HUES48 (cell line): Measurements from ENCODE around the gene GJC1.
A peak's percentile ranks its signal among the peaks of the same experiment; 100 is the strongest.

Experiments used
- H3K27ac ChIP-seq: one replicate; pipeline ENCODE4 v1.7.0; 2013; ENCODE audit warnings: low read depth, low read length, inconsistent platforms
- H3K27me3 ChIP-seq: 2 replicates; pipeline ENCODE4 v1.6.1; 2013; ENCODE audit warnings: mild to moderate bottlenecking, low read length; ENCODE audit not compliant: control insufficient read depth, insufficient read depth
- H3K36me3 ChIP-seq: 2 replicates; pipeline ENCODE4 v1.6.1; 2013; ENCODE audit warnings: low read length; ENCODE audit not compliant: control insufficient read depth, insufficient read depth
- H3K4me1 ChIP-seq: 2 replicates; pipeline ENCODE4 v1.6.1; 2013; ENCODE audit warnings: mild to moderate bottlenecking, low read length; ENCODE audit not compliant: control insufficient read depth, insufficient read depth
- H3K4me3 ChIP-seq: 2 replicates; pipeline ENCODE4 v1.5.1; 2013; ENCODE audit warnings: mild to moderate bottlenecking, low read depth, low read length
- H3K9ac ChIP-seq: 2 replicates; pipeline ENCODE4 v1.6.1; 2013; ENCODE audit warnings: mild to moderate bottlenecking, low read depth, low read length, moderate library complexity
- H3K9me3 ChIP-seq: 2 replicates; pipeline ENCODE4 v1.6.1; 2013; ENCODE audit warnings: low read length; ENCODE audit not compliant: control insufficient read depth, insufficient read depth

The GJC1 gene

GRCh38 chr17:44766409-44767038 lies 63.6 kb downstream of the GJC1 start:
- Histone ChIP-seq H3K4me3 (no peak overlapping the region), H3K36me3 (no peaks in the 10 kb centered on the region), H3K27me3 (peaks cover 4% of the 10 kb centered on the region; the same call in 1 of the 2 replicates), H3K27ac (no peak overlapping the region), H3K4me1 (peaks cover 5% of the 10 kb centered on the region; the same call in 1 of the 2 replicates), H3K9ac (no peak overlapping the region), H3K9me3 (no peaks in the 10 kb centered on the region)

DNA sequence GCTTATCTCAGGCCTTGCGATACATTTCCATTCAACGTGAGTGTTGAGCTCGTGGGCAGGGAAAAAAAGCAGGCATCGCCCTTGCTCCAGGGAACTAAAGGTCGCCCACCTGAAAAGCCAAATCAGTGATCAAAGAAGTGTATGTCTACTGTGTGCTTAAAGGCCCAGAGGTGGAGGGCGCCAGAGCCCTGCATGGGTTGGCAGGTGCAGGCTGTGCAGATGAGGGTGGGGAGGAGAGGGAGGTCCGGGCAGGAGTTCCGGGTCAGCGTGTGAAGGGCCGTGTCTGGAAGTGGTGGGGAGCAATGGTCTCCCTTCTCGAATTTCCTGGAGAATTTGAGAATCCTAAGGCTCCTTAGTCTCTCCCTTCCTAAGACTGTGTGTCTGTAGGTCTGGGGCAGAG lies 64.1 kb downstream of the GJC1 start:
- no peak overlapping the region for H3K9ac ChIP-seq
- H3K27me3 ChIP-seq, result peaks cover 4% of the 10 kb centered on the region; the same call in 1 of the 2 replicates
- H3K4me3 ChIP-seq, result no peak overlapping the region
- H3K27ac ChIP-seq, result no peak overlapping the region
- no peaks in the 10 kb centered on the region for H3K36me3 ChIP-seq
- no peaks in the 10 kb centered on the region for H3K9me3 ChIP-seq
- peaks cover 5% of the 10 kb centered on the region; the same call in 1 of the 2 replicates for H3K4me1 ChIP-seq

DNA sequence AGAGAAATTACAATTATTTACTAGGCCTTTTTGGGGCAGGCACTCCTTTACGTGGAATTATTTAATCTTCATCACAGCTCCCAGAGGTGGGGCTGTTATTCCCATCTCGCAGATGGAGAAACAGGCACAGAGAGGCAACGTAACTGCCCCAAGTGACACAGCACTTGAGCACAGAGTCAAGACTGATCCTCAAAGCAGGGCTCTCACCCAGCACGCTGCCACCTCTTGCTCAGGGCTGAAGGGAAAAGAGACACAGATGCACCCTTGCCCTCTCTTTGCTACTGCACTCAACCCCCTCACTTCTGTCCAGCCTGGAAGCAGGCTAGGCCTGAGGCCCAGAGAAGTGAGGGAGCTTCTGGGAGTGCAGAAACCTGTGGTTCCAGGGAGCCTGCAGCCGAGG lies 66.9 kb downstream of the GJC1 start:
- Histone ChIP-seq H3K36me3 (no peaks in the 10 kb centered on the region), H3K9me3 (no peaks in the 10 kb centered on the region), H3K4me1 (peaks cover 5% of the 10 kb centered on the region; the same call in 1 of the 2 replicates), H3K27ac (no peak overlapping the region), H3K27me3 (peaks cover 24% of the 10 kb centered on the region), H3K9ac (no peak overlapping the region), H3K4me3 (no peak overlapping the region)

DNA sequence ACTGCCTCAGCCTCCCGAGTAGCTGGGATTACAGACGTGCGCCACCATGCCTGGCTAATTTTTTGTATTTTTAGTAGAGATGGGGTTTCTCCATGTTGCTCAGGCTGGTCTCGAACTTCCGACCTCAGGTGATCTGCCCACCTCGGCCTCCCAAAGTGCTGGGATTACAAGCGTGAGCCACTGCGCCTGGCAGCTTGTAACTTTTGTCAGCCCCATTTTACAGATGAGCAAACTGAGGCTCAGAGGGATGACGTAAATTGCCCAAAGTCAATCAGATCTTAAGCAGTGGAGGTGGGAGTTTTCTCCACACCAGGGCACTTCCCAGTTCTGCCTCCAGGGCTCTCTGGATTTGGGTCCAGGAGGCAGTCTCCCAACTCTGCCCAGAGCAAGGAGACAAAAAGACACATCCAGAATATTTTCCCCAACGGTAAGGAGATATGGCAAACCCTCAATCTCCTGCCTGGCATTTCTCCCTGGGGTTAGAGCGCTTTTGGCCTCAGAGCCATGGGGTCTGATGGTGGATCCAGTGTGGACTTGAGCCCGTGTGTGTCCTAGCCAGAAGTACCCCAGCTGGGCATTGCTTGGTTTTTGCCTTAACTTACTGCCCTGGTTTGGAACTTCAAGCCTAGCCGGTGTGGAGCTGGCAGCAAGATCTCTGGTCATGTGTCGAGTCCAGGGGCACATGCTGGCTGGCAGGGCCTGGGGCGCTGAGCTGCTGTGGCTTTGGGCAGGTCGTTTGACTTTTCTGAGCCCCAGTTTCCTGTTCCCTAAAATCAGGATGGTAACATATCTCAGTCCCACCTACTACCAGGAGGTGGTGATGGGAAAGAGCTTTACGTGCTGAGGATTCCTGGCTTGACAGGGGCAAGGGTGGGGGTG lies 67.9 kb downstream of the GJC1 start:
- Histone ChIP-seq H3K9ac (no peak overlapping the region), H3K9me3 (no peaks in the 10 kb centered on the region), H3K4me1 (no peaks in the 10 kb centered on the region), H3K4me3 (no peak overlapping the region), H3K36me3 (no peaks in the 10 kb centered on the region), H3K27me3 (peaks cover 34% of the 10 kb centered on the region), H3K27ac (no peak overlapping the region)

- no peaks in the 10 kb centered on the region for H3K4me1 ChIP-seq
- no peak overlapping the region for H3K27ac ChIP-seq
- no peak overlapping the region for H3K9ac ChIP-seq
- H3K9me3 ChIP-seq, result no peaks in the 10 kb centered on the region
- H3K36me3 ChIP-seq, result no peaks in the 10 kb centered on the region
- H3K4me3 ChIP-seq, result no peak overlapping the region
- peaks cover 41% of the 10 kb centered on the region for H3K27me3 ChIP-seq
Measured at GRCh38 chr17:44760474-44761308, 69.4 kb downstream of the GJC1 start.

GRCh38 chr17:44759916-44760243 lies 70.2 kb downstream of the GJC1 start:
- Histone ChIP-seq H3K4me1 (no peaks in the 10 kb centered on the region), H3K36me3 (no peaks in the 10 kb centered on the region), H3K4me3 (no peak overlapping the region; the same call in 1 of the 2 replicates), H3K27me3 (peaks cover 41% of the 10 kb centered on the region), H3K9ac (no peak overlapping the region), H3K27ac (no peak overlapping the region), H3K9me3 (no peaks in the 10 kb centered on the region)

DNA sequence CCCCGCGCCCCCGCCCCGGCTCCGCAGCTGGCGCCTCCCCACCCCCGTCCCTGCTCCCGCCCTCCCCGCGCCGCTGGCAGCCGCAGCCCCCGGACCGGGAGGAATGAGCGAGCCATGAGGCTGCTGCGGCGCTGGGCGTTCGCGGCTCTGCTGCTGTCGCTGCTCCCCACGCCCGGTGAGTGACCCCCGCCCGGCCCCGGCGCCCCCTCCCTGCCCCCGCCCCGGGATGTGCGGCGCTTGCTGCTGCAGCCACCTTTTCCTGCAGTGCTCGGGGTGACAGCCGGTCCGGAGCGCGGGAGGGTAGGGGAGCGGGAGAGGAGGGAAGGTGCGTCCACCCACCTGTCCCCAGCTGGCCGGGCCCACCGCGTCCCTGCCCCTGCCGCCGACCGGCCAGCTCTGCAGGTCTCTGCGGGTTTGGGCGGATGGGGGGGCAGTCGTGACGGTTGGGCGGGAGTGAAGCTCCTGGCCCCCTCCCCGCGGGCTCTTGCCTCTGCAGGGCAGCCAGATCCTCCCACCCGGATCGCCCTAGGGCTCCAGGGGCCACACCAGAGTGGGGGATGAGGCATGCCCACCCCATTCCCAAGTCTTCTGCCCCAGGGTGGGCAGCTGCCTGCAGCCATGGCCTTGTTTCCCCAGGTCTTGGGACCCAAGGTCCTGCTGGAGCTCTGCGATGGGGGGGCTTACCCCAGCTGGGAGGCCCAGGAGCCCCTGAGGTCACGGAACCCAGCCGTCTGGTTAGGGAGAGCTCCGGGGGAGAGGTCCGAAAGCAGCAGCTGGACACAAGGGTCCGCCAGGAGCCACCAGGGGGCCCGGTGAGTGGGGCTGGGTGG lies 70.8 kb downstream of the GJC1 start:
- Histone ChIP-seq H3K36me3 (no peaks in the 10 kb centered on the region), H3K9me3 (no peaks in the 10 kb centered on the region), H3K27ac (no peak overlapping the region), H3K4me3 (peak overlapping the region; percentile 58), H3K4me1 (no peaks in the 10 kb centered on the region), H3K27me3 (peaks cover 42% of the 10 kb centered on the region), H3K9ac (no peak overlapping the region)

GRCh38 chr17:44758414-44759085 lies 71.5 kb downstream of the GJC1 start, which contains the start of gene ADAM11:
ADAM11 (plus strand) TSS chr17:44758988; CDS start chr17:44759200, 212 bp downstream.
- H3K9me3 ChIP-seq, result no peaks in the 10 kb centered on the region
- no peaks in the 10 kb centered on the region for H3K36me3 ChIP-seq
- no peaks in the 10 kb centered on the region for H3K4me1 ChIP-seq
- peak within 1 kb of the TSS; percentile 58 for H3K4me3 ChIP-seq
- H3K27ac ChIP-seq, result no peak within 1 kb of the TSS
- peaks cover 48% of the 10 kb centered on the region for H3K27me3 ChIP-seq
- H3K9ac ChIP-seq, result no peak within 1 kb of the TSS

DNA sequence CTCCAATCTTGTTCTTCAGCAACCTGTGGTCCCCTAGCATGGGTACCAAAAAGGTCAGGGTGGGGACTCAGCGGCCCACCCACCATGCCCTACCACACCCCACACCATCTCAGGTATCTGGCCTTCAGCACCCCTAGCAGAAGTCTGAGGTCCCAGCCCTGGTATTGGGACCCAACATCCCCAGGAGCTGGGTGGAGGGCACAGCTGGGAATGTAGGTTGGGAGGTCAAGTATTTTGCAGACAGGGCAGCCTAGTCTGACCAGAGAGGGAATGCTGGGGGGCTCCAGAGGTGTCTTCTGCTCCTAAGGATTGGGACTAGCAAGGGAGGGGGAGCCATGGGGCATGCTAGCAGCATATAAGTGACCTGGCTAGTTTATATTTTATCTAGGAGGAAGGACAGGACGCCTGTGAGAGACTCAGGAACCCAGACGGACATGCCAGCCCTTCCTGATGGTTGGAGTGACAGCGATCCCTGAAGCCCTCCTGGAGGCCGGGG lies 72.1 kb downstream of the GJC1 start:
- Histone ChIP-seq H3K36me3 (no peaks in the 10 kb centered on the region), H3K4me1 (no peaks in the 10 kb centered on the region), H3K9ac (no peak overlapping the region), H3K4me3 (peak overlapping the region; percentile 50; the same call in 1 of the 2 replicates), H3K9me3 (no peaks in the 10 kb centered on the region), H3K27ac (no peak overlapping the region), H3K27me3 (peaks cover 48% of the 10 kb centered on the region)
